Transverse colon (tissue), 4 donors: Measurements from ENCODE around the gene NT5C1A.

Experiments
- CTCF ChIP-seq, 5 experiments: fragments of 200-600 bp in 3 of 5; fragments of 450-650 bp in 2 of 5; sonication (generic) in 3 of 5; IDR thresholded peaks; 1 replicate in 2 of 5; 2 replicates in 3 of 5; pipeline ENCODE4 v1.5.1; 2016 to 2017; ENCODE audit warnings: antibody characterized with exemption in 5 of 5, inconsistent platforms in 3 of 5, mild to moderate bottlenecking in 2 of 5, moderate library complexity in 1 of 5
- POLR2A ChIP-seq: fragments of 450-650 bp; IDR thresholded peaks from one replicate; pipeline ENCODE4 v1.6.1; 2016; ENCODE audit warnings: antibody characterized with exemption, mild to moderate bottlenecking, moderate library complexity
- POLR2AphosphoS5 ChIP-seq, 3 donors: sonication (generic); formaldehyde crosslinking; IDR thresholded peaks; one replicate each; pipeline ENCODE4 v1.6.1; 2016; ENCODE audit warnings: antibody characterized with exemption in 3 of 3

DNA sequence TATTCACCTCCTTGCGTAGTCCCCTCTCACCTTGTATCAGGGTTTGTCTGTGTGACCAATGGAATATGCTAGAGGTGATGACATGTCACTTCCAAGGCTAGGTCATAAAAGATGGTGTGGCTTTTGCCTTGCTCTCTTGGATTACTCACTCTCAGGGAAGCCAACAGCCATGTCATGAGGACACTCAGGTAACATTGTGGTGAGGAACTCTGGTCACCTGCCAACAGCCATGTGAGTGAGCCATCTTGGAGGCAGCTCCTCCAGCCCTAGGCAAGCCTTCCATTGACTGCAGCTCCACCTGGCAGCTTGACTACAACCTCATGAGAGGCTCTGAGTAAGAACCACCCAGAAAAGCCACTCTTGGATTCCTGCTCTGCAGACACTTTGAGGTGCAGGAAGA, 21.5 kb downstream of the NT5C1A start:
- TF ChIP-seq POLR2AphosphoS5 (IDR thresholded peaks at IDR 0.05) (no peak), POLR2A (no peak), CTCF (IDR thresholded peaks at IDR 0.05) (no peak)
